Body of pancreas (tissue), 4 donors: ENCODE data around the gene CCDC146.
"Not testable (repeated sequence)": the region's sequence is repeated elsewhere in the genome, so short reads cannot be mapped to it uniquely, and the experiment has no call there.

Experiments used
- POLR2A ChIP-seq, 3 donors: fragments of 450-650 bp; IDR thresholded peaks; one replicate each; pipeline ENCODE4 v1.6.1; 2016; ENCODE audit warnings: antibody characterized with exemption in 3 of 3, mild to moderate bottlenecking in 2 of 3
- TF ChIP-seq, protein P1 (sequence below), 7 experiments: fragments of 450-650 bp in 4 of 7; fragments of 200-600 bp in 3 of 7; sonication (generic) in 3 of 7; IDR thresholded peaks; one replicate each; pipeline ENCODE4 v1.5.1; 2016 to 2019; ENCODE audit warnings: antibody characterized with exemption in 7 of 7

DNA sequence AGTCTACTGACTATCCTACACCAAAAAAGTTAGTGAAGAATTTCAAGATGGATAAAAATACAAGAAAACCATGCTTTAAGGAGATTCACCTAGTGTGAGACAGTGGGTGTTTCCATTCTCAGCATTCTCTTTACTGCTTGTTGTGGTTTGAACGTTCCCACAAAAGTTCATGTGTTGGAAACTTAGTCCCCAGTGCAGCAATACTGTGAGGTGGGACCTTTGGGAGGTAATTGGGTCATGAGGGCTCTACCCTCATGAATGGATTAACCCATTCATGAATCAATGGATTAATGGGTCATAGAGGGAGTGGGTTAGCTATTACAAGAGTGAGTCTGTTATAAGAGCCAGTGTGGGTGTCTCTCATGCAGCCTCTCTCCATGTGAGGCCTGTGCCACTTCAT is 21.2 kb upstream of the CCDC146 start:
- TF ChIP-seq, protein P1, sequence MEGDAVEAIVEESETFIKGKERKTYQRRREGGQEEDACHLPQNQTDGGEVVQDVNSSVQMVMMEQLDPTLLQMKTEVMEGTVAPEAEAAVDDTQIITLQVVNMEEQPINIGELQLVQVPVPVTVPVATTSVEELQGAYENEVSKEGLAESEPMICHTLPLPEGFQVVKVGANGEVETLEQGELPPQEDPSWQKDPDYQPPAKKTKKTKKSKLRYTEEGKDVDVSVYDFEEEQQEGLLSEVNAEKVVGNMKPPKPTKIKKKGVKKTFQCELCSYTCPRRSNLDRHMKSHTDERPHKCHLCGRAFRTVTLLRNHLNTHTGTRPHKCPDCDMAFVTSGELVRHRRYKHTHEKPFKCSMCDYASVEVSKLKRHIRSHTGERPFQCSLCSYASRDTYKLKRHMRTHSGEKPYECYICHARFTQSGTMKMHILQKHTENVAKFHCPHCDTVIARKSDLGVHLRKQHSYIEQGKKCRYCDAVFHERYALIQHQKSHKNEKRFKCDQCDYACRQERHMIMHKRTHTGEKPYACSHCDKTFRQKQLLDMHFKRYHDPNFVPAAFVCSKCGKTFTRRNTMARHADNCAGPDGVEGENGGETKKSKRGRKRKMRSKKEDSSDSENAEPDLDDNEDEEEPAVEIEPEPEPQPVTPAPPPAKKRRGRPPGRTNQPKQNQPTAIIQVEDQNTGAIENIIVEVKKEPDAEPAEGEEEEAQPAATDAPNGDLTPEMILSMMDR (IDR thresholded peaks at IDR 0.05): not testable (repeated sequence)
- TF ChIP-seq POLR2A (IDR thresholded peaks at IDR 0.05): not testable (repeated sequence)
